MCF 10A (cell line): Measurements from ENCODE around the gene SRL. TPM values are rescaled to one million over a fixed set of nuclear protein-coding genes. Genes with fewer than 3 reads are reported as not detected.

Source experiments
- BruUV-seq: library from RNA; stranded (reverse); fragments of 400-500 nt; replicated peaks from 2 replicates; lab custom pipeline; 2021; lab: Mats Ljungman, UMichigan
- CTCF ChIA-PET: fragments of 300-600 bp; sonication (Branson Sonifier 250); formaldehyde crosslinking; extraction: SDS; loops from one replicate; lab custom pipeline; 2021; ENCODE audit warnings: antibody characterized with exemption, inconsistent platforms; lab: Yijun Ruan, JAX
- POLR2A ChIA-PET: fragments of 300-600, 350-650 bp; sonication (Branson Sonifier 250); formaldehyde crosslinking; extraction: SDS; loops from one replicate; lab custom pipeline; 2020; ENCODE audit warnings: antibody characterized with exemption, inconsistent platforms; lab: Yijun Ruan, JAX
- DNase-seq: peaks from one replicate; pipeline ENCODE4 v3.0.0-alpha.2; 2018; ENCODE audit not compliant: unreplicated experiment
- H3K27ac Mint-ChIP-seq: one replicate; pipeline ENCODE4 v1.8.0; 2022; ENCODE audit warnings: mild to moderate bottlenecking, low read depth, mixed read lengths; ENCODE audit not compliant: unreplicated experiment
- H3K27me3 Mint-ChIP-seq: one replicate; pipeline ENCODE4 v1.8.0; 2022; ENCODE audit warnings: mixed read lengths; ENCODE audit not compliant: insufficient read depth, unreplicated experiment
- H3K36me3 Mint-ChIP-seq: one replicate; pipeline ENCODE4 v1.8.0; 2022; ENCODE audit warnings: mild to moderate bottlenecking, moderate library complexity, mixed read lengths; ENCODE audit not compliant: insufficient read depth, unreplicated experiment
- H3K4me1 Mint-ChIP-seq: one replicate; pipeline ENCODE4 v1.8.0; 2022; ENCODE audit warnings: mixed read lengths; ENCODE audit not compliant: insufficient read depth, unreplicated experiment
- H3K4me3 Mint-ChIP-seq: one replicate; pipeline ENCODE4 v1.8.0; 2022; ENCODE audit warnings: mild to moderate bottlenecking, moderate library complexity, mixed read lengths; ENCODE audit not compliant: unreplicated experiment
- H3K9me3 Mint-ChIP-seq: one replicate; pipeline ENCODE4 v1.8.0; 2022; ENCODE audit warnings: mixed read lengths; ENCODE audit not compliant: unreplicated experiment
- CTCF ChIP-seq: fragments of 200-600 bp; IDR thresholded peaks from one replicate; pipeline ENCODE4 v1.8.0; 2022; ENCODE audit warnings: antibody characterized with exemption, mild to moderate bottlenecking; ENCODE audit not compliant: unreplicated experiment
- intact Hi-C: fragments of 100-400 bp; cut with micrococcal nuclease; formaldehyde crosslinking; loops from 2 replicates; pipeline ENCODE4 v1.14.1; 2022
- total RNA-seq: library from RNA; stranded (reverse); gene quantifications from 2 replicates; pipeline ENCODE4 v1.2.3, GENCODE V29; 2022

SRL gene
- total RNA-seq, 1 experiment from 2014 or later: not detected

DNA sequence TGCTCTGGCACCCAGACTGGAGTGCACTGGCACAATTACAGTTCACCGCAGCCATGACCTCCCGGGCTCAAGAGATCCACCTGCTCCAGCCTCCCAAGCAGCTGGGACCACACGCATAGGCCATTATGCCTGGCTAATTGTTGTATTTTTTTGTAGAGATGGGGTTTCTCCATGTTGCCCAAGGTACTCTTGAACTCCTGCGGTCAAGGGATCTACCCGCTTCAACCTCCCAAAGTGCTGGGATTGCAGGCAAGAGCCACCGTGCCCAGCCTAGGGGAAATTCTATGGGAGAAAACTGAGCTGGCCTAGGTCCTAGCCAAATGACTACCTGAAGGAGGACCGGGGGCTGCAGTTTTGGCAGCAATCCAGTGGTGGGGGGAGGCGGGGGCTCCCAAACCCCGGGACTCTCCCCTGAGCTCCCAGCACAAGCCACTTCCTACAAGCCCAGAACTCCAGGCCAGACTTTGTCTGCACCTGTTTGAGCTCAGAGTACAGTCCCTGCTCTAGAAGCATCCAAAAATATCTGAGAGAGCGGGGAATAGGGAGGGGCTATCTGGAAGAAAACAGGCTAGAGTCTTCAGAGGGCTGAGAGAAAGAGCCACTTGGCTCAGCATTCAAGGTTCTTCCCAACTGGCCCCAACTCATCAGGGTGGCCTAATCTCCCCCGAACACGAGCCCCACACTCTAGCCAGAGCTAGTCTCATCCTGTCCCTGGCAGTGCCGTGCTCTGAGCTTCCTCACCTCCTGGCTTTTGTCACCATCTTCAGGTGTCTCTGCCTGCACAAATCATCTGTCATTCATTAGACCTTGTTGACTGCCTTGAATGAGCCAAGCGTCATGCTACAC, 9.1 kb downstream of the SRL start:
- ChIA-PET CTCF (interaction anchor here (0.6 to 2.5 kb wide), 3 partner anchors 16 to 595 kb away, joined by 3 to 8 read pairs (median 3); no protein-coding TSS in a partner anchor), POLR2A (interaction anchor here (0.6 to 1.6 kb wide), 4 partner anchors 9 to 56 kb away, joined by 3 to 5 read pairs (median 4); no protein-coding TSS in a partner anchor)
- no peak for TF ChIP-seq CTCF
- intact Hi-C loops: no loop called here
- Mint-ChIP-seq H3K4me3 (no peak overlapping the region), H3K27me3 (no peaks in the 10 kb centered on the region), H3K4me1 (no peaks in the 10 kb centered on the region), H3K9me3 (no peaks in the 10 kb centered on the region), H3K27ac (no peak overlapping the region), H3K36me3 (no peaks in the 10 kb centered on the region)
- DNase-seq: no peak
- BruUV-seq: no TSS peak

DNA sequence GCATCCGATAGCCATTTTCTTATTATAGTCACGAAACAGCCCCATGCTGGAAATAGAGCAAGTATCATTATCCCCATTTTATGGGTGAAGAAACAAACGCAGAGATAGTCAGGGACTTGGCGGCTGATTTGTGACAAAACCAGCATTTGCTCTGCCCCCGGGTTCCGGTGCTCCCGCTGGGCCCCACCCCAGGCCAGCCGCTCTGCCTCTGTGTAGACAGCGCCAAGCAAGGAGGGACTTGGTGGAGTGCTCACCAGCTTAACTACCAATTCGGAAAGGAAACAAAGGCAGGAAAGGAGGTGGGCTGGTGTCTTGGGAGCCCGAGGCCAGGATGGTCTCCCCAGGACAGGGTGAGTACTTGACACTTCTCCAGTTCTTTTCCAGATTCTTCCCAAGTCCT, 10.0 kb downstream of the SRL start:
- no peak for TF ChIP-seq CTCF
- DNase-seq: no peak
- intact Hi-C loops: no loop called here
- CTCF ChIA-PET: interaction anchor here (0.8 to 2.5 kb wide), 3 partner anchors 12 to 31 kb away, joined by 3 to 8 read pairs (median 4); no protein-coding TSS in a partner anchor
- H3K27me3 Mint-ChIP-seq: no peaks in the 10 kb centered on the region
- no peaks in the 10 kb centered on the region for H3K36me3 Mint-ChIP-seq
- H3K4me1 Mint-ChIP-seq: no peaks in the 10 kb centered on the region
- no peak overlapping the region for H3K4me3 Mint-ChIP-seq
- BruUV-seq: no TSS peak
- H3K27ac Mint-ChIP-seq: no peak overlapping the region
- POLR2A ChIA-PET: interaction anchor here (1.6 kb wide), 1 partner anchor 13 kb away, joined by 3 read pairs; no protein-coding TSS in a partner anchor
- no peaks in the 10 kb centered on the region for H3K9me3 Mint-ChIP-seq

DNA sequence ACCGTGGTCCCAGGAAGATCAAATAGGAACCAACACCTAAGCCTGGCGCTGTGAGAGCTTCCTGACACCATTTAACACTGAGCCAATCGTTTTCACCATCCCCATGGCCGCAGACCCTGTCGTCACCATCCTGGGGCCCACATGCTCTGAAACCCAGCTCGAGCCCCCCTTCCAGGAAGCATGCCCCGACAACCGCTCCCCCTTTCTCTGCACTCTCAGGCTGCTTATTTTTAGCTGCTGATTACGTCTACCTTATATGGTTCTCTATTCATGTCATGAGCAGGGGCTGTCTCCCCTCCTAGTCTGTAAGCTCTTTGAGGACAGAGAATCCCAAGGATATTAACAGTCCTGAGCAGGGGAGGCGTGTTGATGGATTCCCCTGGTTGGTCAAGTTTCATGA, 10.5 kb downstream of the SRL start:
- POLR2A ChIA-PET: interaction anchor here (1.6 kb wide), 1 partner anchor 13 kb away, joined by 3 read pairs; no protein-coding TSS in a partner anchor
- Mint-ChIP-seq H3K9me3 (no peaks in the 10 kb centered on the region), H3K4me3 (no peak overlapping the region), H3K4me1 (no peaks in the 10 kb centered on the region), H3K27me3 (no peaks in the 10 kb centered on the region), H3K36me3 (no peaks in the 10 kb centered on the region), H3K27ac (no peak overlapping the region)
- TF ChIP-seq CTCF: no peak
- DNase-seq: no peak
- BruUV-seq: no TSS peak
- CTCF ChIA-PET: interaction anchor here (0.6 to 2.5 kb wide), 4 partner anchors 12 to 428 kb away, joined by 3 to 8 read pairs (median 4); no protein-coding TSS in a partner anchor
- intact Hi-C loops: no loop called here

GRCh38 chr16:4227040-4227332, 14.9 kb downstream of the SRL start:
- CTCF ChIA-PET: no interaction called here
- H3K4me3 Mint-ChIP-seq: no peak overlapping the region
- no peaks in the 10 kb centered on the region for H3K36me3 Mint-ChIP-seq
- BruUV-seq: no TSS peak
- TF ChIP-seq CTCF: no peak
- POLR2A ChIA-PET: no interaction called here
- H3K4me1 Mint-ChIP-seq: no peaks in the 10 kb centered on the region
- no peaks in the 10 kb centered on the region for H3K27me3 Mint-ChIP-seq
- H3K27ac Mint-ChIP-seq: no peak overlapping the region
- intact Hi-C loops: no loop called here
- DNase-seq: no peak
- H3K9me3 Mint-ChIP-seq: no peaks in the 10 kb centered on the region
